Right renal pelvis (tissue), 4 donors: ENCODE measurements around the gene DTHD1. TPM values are rescaled to one million over a fixed set of nuclear protein-coding genes. Genes with fewer than 3 reads are reported as not detected.
A peak's percentile ranks its signal among the peaks of the same experiment; 100 is the strongest.

Experiments
- DNase-seq, 4 donors: peaks; one replicate each; pipeline ENCODE4 v3.0.0-alpha.2; 2013; ENCODE audit warnings: low read depth in 4 of 4, low spot score in 3 of 4, missing footprints in 1 of 4
- polyA plus RNA-seq, 4 donors: library from polyadenylated mRNA; unstranded; fragments of 120-200 nt; gene quantifications; one replicate each; pipeline ENCODE4 v1.2.1, GENCODE V29; 2013; ENCODE audit not compliant: insufficient read length in 4 of 4

The DTHD1 gene
- under 1 TPM in 1 of 4 donors, not detected in 3; 0.04 TPM for polyA plus RNA-seq

- DNase-seq: no peak
These were observed at the start of gene DTHD1 for GRCh38 chr4:36281384-36282106. DTHD1 (plus strand) TSS chr4:36281616; CDS start chr4:36281759, 143 bp downstream.

- no peak for DNase-seq
These were observed 47.7 kb upstream of the DTHD1 start for GRCh38 chr4:36233567-36234266.

DNA sequence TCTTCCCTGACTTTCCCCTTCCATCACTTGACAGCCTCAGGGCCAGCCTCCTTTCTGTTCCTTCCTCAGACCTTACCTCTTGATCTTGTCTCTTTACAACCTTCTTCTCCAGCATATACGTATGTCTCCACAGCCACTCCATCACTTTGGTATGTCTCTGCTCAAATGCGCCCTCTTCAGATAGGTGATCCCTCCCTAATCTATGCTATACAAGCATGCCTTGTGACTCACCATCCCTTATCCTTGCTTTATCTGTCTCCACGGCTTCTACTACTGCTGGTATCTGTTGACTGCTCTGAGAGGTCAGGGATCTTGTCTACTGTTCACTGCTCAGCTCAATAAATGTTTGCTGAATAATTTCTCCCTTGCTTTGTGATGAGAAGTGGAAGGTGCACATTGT lies 46.1 kb upstream of the DTHD1 start:
- no peak for DNase-seq

DNA sequence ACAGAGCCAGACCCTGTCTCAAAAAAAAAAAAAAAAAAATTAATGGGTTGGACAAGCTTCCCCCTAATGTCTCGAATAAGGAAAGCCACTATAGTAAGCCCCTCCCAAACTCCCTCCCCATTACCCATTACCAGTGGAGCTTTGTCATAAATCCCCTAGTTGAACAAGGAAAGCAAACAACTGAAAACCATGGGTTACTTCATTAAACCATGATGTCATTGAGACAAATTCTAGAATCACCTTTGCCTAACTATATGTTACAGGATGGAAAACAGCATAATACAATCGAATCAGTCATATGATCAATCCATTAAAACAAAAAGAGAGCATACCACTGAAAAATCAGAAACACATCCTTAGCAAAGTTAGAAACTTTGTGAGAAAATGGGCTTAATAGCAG lies 45.3 kb upstream of the DTHD1 start:
- DNase-seq: no peak

DNA sequence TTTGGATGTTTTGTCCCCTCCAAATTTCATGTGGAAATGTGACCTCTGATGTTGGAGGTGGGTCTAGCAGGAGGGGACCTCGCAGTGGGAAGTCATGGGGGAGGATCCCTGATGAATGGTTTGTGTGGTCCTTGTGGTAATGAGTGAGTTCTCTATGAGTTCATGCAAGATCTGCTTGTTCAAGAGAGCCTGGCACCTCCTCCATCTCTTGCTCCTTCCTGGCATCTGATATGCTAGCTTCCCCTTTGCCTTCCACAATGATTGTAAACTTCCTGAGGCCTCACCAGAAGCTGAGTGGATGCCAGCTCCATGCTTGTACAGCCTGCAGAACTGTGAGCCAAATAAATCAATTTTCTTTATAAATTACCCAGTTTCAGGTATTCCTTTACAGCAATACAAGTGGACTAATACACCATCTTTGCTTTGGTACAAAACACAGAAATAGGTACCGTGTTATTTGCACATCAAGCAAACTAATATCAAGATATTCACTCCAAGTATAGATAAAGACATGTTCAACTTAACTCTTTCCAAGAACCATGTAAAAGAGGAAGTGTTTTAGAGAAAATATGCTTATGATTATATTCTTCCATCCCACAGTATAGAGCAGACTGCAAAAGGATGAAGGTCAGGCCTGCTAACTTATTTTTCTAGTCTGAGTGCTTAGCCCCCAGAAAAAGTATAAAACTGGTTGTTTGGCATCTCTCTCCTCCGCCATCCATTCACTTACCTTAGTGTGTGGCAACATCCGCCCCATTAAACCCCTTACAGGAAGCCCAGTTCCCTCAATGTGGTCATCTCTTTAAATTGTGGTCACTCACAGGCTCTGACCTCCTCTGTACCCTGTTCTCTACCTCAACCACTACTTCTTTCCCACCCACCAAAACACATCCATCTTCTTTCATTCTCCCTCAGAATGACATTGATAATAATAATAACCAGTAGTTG lies 43.8 kb upstream of the DTHD1 start:
- DNase-seq: no peak

DNA sequence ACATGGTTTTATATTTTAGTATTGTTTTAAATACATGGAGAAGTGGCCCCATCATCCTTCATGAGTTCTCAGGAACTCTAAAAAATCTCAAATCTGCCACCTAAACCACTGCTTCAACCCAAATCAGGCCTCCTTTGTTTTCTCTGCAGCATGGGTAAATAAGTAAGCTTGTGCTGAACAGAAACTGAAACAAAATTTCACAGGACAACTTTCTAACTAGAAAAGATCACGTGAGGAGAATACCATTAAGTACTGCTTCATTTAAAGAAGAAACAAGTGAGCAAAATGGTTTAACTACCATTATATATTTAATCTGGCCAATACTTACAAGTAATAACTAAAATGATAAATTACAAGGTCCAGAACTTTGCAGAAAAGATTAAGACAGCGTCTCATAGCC lies 39.6 kb upstream of the DTHD1 start:
- no peak for DNase-seq

DNA sequence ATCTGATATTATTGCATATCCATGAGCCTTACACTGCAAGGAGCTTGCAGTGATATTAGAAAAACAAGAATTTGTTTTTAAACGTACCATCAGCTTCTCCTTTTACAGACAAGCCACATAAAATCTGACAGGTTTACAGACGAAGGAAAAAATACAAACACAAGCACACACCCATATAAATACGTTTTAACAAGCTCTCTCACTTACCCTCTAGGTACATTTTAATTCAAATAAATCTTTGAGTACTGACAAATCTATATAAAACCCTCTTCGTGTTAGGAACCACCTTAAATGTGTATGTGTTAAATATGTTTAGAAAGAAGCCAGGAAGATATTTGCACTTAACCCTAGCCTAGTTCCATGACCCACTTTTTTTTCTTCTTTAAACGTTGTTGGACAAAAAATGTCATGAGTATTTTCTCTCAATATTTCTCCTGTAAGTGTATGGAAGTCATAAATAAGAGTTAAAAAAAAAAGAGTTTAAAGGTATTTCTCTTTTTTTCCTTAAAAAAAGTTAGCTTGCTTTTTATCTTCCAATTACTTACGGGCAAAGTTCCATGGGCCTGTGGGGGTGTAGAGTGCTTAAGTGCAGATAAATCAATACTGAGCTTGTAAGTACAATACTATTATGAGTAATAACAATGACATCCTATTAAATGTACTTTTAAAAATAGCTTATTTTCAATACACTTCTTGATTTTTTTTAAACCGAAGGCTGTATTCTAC lies 38.6 kb upstream of the DTHD1 start:
- no peak for DNase-seq

DNA sequence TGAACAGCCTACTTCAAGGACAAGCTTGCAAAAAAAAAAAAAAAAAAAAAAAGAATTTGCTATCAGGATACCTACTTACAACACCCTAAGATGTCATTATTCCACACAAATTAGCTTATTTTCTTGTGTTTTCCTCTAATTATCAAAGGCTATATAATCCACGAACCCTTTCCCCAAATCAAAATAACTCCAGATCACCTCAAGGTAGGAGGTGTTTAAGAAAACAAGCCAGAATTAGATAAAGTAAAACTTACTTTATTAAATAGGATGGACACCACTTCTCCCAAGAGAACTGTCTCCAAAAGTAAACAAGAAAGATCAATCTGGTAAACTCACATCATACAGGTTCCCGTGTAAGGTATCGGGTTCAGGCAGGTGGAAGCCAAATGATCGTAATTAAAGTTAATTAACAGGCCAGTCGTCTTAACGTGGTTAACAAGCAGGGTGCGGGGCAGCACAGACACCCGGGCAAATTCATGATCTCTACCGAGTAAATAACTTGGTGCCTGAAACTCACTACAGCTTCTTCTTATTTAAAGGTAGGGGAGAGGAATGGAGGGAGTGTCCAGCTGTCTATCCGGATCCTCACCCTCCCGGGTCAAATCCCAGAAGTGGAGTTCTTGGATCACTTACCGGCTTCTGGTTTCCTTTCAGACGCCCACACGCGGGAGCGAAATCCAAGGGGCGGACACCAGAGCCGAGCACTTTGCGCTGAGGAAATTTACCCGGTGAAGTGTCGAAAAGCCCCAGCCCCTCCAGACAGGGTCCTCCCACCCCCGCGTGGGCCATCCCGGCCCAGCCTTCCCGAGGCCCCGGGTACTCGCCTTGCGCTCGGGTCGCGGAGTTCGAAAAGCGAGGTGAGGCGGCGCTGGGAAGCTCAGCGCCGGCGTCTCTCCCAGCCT lies 37.8 kb upstream of the DTHD1 start:
- peak in 3 of 4 donors; percentile 23 to 37 (median 35) for DNase-seq

DNA sequence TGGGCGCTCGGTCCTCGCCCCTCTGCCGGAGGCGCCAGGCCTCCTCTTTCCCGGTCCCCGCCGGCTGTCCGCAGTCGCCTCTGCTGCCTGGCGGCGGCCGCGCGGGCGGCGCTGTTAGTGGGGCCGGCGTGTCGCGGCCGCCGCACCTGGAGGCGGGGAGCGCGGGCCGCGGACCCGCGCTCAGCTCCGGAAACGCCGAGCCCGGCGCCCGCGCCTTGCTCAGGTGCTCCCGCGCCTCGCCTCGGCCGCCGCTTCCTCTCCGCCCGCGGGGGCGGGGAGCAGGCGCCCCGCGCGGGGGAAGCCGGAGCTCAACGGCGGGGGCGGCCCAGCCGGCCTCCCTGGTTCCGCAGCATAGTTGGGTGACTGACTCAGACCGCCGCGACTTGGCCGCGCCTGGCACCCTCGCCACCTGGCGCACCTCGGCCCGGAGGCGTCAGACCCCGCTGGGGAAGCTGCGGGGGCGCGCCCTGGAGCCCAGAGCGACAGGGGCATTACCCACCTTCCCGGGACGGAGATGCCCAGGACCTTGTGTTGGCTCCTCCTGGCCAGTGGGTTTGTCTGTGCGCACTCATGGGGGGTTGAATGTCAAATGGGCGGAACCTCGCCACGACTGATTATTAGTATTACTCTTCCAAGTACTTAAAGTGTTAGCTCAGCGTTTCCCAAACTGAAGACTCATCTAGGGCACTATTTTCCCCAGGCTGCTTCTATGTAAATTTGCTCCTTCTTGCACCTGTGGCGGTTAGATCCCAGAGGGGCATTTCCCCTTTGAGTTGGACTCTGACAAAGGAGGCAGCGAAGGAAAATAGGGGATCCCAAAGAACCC lies 36.9 kb upstream of the DTHD1 start, which contains the start of gene ARAP2:
Gene ARAP2, minus strand, starts transcription at position 258 of the 826 bp plus-strand sequence. CDS start 15,028 bp downstream, outside the sequence.
- DNase-seq: peak in 2 of 4 donors; percentile 29 to 31

- no peak for DNase-seq
These were observed 31.8 kb upstream of the DTHD1 start for GRCh38 chr4:36249610-36250009.

- no peak for DNase-seq
These were observed 29.4 kb upstream of the DTHD1 start for GRCh38 chr4:36251983-36252382.

DNA sequence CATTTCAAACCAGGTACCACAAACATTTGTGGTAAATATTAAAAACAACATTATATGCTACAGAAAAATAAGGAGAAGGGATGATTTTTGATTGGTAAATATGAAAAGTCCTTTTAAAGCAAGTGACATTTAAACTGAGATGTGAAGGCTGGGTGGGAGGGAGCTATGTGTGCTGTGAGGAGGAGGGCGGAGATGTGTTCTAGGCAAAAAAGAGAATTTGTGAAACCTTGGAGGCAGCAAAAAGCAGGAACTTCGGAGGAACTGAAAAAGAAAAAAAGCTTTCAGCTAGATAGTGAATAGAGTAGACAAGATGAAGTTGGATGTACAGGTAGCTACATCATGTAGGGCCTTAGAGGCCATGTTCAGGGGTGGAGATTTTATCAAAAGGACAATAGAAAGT lies 27.0 kb upstream of the DTHD1 start:
- no peak for DNase-seq

DNA sequence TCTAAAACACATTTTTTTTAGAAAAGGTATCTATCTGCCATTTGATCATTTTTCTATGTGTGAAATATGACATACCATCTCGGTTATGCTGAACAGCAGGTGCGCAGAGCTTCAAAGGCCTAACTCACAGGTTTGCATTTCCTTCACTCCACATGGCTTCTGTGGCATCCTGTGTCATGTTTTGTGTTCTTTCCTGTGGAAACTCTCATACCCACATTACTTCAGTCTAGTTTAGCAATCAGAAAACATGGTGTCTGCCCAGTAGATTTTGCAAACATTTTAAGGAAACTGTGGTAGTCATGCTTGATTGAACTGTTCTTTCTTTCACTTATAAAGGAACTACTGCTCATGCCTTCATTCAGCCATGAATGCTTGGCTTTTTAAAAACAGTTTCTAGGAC lies 25.8 kb upstream of the DTHD1 start:
- no peak for DNase-seq

- no peak for DNase-seq
These were observed 25.0 kb upstream of the DTHD1 start for GRCh38 chr4:36256398-36256891.

DNA sequence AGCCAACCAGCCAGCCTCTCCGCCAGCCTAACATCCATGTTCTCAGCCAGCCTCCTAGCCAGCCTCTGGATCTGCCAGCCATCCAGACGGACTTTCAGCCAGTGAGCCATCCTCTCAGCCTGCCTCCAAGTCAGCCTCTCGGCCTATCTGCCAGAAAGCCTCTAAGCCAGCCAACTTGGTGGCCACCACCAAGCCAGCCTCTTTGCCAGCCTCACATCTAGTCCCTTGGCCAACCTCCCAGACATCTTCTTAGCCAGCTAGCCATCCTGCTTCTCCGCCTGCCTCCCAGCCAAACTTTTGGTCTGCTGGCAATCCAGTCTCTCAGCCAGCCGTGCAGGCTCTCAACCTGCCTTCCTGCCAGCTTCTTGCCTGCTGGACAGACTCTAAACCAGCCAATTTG lies 20.7 kb upstream of the DTHD1 start:
- no peak for DNase-seq

DNA sequence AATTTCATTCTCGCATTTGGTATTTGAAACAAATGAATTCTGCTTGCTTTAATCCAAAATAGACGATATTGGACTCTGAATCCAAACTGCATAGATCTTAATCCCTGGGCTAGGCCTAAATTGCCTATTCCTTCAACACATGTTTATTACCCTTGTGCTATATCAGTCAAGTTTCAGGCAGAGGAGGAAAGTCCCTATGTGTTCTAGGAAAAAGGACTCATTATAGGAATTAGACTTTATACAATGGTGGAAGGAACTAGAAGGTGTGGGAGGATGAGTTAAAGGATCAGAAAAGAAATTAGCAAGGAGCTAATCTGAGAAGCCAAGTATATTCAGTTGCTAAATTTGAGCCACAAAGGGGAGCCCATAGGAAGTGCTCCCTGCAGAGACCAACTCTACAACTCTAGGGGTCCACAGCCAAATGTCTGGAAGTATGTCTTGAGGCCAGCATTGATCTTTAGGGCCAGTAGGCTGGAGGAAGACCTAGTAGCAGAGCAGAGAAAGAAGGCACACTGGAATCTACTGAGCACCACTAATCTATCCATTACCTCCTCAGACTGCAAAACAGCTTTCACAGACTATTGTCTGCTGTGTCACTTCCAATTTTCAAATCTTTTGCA lies 17.1 kb upstream of the DTHD1 start:
- DNase-seq: no peak

DNA sequence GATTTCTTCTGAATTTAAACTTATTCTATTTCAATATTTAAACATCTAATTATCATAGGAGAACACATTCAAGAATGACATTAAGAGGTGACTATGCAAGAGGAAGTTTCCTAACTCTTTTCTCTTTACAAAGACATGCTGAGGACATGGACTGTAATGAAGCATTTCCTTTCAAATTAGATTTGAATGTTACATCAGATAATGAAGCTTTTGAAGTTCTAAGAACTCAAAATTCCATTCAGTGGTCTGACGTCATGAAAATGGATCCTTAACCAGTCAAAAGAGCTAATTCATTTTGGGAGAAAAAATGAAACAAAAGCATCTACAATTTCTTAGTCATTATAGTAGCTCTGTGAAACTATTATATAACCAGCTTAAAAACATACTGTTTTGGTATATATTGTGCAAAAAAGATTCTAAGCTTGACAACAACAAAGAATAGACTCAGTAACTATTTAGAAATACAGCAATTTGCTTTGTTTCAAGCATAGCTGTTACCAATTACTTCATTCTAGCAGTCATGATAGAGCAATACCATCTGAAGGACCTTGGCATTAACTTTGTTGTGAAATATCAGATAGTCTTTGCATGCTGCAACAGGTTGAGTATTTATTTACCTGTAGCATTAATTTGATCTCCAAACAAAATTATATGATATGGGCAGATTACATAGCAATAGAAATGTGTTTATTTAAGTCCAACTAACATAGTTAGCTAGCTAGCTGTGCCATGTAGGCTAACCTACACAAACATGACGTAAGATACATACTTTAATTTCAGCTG lies 13.7 kb upstream of the DTHD1 start:
- no peak for DNase-seq
